ENCODE results near the gene WNK4.

DNA sequence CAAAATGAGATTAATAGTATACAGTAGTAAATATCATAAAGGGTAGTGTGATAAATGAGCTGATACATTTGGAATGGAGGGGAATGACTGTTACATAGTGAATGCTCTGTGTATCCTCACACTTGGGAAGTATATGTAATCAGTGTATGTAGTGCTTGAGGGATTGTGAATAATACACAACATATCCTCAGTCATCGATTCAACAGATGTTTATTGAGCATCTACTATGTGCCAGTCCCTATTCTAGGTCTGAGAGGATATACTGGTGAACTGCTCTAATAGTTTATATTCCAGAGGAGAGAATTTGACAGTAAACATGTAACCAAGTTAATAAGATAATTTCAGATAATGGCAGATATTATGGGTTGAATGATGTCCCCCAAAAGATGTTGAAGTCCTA lies 47.1 kb downstream of the WNK4 start:
- TF ChIP-seq CTCF (IDR thresholded peaks at IDR 0.05; ENCODE audit: insufficient read depth, low read length) = no peak
- no peak for TF ChIP-seq POLR2AphosphoS5 (IDR thresholded peaks at IDR 0.05; ENCODE audit: low read depth)
- no peak for TF ChIP-seq REST (IDR thresholded peaks at IDR 0.05; ENCODE audit: insufficient replicate concordance, low read depth)
- TF ChIP-seq GABPA (IDR thresholded peaks at IDR 0.05; ENCODE audit: low read depth) = no peak
- TF ChIP-seq SPI1 (IDR thresholded peaks at IDR 0.05; ENCODE audit: borderline replicate concordance, low read depth) = no peak
